ENCODE measurements around the gene C11orf91.
A peak's percentile ranks its signal among the peaks of the same experiment; 100 is the strongest.
"Not testable (repeated sequence)": the region's sequence is repeated elsewhere in the genome, so short reads cannot be mapped to it uniquely, and the experiment has no call there.

The C11orf91 gene

DNA sequence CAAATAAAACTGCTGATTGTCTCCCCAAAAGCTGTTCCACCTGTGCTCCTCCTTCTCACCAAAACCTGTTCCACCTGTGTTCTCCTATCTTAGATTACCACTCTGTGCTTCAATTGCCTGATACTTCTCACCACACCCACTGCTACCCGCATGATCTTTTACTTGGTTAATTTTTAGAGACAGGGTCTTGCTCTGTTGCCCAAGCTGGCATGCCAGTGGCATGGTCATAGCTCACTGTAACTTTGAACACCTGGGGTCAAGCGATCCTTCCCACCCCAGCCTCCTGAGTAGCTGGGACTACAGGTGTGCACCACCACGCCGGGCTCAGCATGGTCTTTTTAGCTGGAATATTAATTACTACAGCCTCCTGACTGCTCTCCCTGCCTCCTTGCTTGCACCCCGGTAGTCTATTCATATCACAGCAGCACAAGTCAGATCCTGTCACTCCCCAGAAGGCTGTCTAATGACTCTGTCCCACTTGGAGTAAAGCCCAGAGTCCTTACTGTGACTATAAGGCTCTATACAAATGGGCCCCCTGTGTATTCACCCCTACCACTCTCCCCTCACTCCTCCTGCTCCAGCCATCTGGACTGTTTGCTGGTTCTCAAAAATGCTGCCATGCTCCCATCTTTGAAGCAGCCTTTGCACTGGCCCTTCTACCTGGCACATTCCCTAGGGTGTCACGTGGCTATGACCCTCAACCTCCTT is 3.5 kb downstream of the C11orf91 start:
- ATAC-seq (no peak), DNase-seq (no peak)

DNA sequence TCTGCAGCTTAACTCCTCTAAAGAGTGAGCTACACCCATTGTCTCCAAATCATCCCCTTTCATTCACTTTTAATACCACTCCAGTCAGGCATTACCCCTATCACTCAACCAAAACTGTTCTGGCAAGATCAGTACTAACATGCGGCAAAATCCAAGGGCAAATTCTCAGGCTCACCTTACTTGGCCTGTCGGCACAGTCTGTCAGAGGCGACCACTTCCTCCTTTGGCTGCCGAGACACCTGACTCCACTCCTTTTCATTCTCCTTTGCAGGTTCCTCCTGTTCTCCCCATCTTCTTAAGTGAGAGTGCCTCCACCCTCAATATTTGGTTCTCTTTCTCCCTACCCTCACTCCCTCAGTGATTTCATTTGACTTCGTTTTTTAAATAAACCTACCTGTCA is 4.2 kb downstream of the C11orf91 start:
- ATAC-seq: no peak
- no peak for DNase-seq

DNA sequence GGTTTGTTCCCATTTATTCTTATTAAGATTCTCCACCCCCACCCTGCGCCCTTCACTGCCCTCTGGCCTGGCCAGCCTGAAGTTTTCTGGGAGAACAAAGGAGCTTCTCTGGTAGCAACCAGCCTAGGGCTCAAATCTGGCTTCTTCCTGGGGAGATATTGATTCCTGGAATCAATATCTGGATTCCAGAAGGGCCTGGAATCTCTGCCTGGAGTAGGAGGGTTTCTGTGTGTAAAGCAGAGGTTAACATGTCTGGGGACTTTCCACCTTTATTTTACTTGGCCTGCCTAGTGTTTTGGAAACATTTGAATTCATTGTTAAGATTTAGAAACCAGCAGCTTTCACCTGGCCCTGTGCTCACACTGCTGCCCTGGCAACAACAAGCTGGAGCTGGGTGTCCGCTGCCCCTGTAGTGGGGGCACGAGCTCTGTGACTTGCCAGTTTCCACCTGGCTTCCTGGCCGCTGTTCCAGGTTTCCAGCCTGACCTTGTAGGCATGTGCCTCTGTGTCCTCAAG is 5.5 kb downstream of the C11orf91 start:
- DNase-seq (no peak), ATAC-seq (no peak)

DNA sequence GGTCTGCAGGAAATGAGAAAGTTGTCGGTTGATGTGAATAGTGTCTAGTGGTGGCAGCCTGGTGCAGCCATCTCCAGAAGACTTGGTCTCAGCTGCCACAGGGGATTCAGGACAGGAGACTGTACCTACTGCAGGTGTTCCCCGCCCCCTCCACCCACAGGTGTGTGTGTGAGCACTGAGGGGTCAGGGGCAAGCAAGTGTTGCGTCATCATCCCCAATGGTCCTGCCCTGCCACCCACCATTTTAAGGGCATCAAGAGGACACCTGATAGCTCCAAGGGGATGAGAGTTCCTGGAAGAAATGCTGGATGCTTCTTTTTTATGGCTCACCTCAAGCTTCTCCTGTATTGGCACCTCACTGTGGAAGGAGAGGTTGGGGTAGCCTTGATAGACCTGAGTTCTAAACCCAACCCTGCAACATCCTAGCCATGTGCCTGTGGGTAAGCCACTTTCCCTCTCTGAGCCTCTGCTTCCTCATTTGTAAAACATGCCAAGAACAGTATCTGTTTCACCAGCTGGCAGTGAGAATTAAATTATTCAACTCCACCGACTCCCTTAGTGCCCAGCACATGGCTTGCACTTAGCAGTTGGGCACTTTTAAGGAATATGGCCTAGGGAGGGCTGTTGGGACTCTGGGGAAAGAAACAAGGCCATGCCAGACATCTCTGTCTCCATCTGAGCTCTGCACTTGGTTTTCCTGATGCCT is 6.1 kb downstream of the C11orf91 start:
- no peak for ATAC-seq

DNA sequence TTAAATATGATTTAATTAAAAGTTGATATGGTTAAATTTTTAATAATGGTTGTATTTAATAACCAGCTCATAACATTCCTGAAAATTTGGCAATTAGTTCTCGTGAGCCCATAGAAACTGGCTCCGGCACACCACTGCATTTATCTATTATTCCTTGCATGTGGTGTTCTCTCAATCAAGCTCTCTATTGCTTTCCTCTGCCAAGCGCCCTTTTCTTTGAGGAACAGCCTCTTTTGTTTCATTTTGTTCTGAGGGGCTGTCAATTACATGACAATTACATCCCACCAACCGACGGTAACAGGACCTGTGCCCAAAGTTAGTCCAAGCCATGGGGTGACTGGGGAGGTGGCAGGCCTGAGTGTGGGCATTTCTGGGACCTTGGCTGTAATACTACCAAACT is 8.1 kb downstream of the C11orf91 start:
- ATAC-seq: no peak
- DNase-seq: no peak

More for the DNA sequence above, 6.1 kb downstream of the C11orf91 start:
- no peak for DNase-seq

DNA sequence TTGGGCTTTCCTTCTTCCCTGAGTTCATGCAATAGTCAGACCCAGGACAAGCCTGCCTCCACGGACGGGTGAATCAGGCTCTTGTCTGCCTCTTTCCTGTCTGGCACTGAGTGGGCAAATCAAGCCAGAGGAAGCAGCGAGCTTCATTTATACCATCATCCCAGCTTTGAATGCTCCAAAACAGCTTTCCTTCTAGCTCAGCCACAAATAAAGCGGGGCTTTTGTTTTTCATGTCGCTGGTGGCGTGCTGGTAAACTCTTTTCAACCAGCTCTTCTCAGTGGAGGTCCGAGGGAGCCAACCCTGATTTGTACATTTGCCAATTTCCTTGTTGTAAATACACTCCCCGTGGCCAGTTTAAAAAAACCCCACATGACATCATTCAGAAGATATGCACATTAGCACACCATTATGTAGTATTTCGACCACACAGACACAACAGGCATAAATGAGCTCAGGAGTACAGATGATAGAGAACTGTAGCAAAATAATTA is 8.6 kb downstream of the C11orf91 start:
- DNase-seq: no peak
- no peak for ATAC-seq

DNA sequence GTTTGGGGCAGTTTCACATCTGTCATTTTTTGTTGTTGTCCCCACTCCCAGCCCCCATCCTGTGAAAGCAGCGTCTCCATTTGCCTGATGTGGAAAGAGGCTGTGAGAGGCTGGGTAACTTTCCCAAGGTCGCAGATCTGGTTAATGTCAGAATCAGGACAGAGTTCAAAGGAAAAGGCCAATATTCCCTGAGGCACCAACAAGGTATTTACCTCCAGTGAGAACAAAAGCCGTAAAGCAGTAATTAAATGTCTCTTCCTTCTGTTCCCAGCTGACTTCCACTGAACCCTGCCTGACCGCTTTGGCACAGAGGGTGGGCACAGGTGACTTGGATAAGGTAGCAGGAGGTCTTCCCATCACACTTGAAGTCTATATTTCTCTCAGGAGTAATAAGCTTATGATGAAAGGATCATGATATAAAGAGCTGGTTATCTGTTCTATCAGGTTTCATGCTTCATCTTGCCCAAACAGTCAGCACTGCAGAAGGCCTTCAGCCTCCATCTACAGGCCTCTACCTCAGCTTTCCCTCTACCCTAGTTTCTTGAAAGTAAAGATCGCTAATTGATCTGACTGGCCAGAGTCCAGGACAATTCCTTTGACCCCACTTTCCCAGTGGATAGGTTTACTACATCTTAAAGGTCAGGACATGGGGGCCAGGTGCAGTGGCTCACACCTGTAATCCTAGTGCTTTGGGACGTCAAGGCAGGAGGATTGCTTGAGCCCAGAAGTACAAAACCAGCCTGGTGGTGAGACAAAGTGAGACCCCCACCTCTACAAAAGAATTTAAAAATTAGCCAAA is 9.4 kb downstream of the C11orf91 start:
- ATAC-seq: no peak
- no peak for DNase-seq

DNA sequence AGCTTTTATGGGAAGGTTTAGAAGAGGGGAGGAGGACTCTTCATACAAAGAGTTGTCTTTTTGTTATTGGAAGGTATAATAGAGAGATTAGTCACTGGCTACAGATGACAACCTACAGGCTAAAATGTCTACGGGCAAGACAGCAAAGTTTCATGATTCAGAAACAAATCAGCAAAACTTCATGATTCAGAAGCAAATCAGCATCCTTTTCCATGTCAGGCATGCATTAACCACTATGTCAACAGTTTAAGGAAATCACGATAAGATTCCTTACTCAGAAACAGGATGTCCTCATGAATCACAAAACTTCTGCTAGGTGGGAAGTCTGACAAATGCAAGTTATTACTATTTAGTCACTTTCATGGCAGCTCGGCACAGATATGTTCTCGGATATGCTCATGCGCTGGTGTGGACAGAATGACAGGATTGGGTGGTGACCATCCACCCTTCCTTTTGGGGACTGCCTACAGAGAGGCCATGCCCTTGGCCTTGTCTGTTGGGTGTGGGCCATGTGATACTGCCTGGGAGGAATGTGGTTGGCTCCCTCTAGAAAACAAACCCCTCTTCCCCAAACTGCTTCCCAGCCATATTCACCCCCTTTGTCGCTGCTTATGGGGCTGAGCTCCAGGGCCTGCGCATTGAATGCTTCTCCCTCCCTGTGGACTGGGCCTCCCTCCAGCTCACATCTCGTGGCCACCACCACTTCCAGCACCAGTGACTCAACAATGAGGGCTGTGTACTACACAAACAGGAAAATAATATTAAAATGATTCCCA is 10.1 kb downstream of the C11orf91 start:
- DNase-seq: no peak
- ATAC-seq: no peak

DNA sequence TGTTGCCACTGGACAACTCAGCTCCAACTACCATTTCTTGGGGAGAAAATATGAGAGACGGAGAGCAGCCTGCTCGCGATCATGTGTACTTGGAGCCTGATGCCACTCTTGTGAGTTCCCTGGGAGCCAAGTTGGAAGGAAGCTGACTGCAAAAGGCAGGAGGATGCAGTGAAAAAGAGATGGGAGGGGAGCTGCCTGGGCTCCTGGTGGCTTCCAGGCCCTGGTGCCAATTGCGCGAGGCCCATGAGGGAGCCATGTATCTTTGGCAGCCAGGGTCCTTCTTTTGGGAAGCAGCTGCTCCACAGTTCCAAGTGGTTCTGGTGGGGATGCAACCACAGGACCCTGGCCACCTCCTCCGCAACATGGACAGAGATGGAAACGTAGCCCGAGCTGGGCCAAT is 11.1 kb downstream of the C11orf91 start:
- no peak for DNase-seq
- ATAC-seq: no peak

DNA sequence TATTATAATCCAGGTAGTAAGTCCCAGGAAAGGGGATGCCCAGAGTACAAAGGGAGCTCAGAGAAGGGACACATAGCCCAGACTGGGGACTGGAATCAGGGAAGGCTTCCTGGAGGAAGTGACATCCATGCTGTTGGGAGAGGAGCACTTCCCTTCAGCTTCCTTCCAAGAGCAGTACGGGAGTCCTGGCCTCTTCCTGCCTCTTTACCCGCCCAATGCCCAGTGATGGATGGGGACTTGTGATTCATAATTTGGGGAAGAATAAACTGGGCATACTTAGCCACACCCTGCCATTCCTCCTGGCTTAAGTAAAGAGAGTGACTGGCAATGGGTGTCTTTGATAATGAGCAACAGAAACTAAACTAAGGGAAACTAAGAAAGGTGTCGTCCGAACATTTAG is 11.5 kb downstream of the C11orf91 start:
- ATAC-seq (no peak), DNase-seq (no peak)

DNA sequence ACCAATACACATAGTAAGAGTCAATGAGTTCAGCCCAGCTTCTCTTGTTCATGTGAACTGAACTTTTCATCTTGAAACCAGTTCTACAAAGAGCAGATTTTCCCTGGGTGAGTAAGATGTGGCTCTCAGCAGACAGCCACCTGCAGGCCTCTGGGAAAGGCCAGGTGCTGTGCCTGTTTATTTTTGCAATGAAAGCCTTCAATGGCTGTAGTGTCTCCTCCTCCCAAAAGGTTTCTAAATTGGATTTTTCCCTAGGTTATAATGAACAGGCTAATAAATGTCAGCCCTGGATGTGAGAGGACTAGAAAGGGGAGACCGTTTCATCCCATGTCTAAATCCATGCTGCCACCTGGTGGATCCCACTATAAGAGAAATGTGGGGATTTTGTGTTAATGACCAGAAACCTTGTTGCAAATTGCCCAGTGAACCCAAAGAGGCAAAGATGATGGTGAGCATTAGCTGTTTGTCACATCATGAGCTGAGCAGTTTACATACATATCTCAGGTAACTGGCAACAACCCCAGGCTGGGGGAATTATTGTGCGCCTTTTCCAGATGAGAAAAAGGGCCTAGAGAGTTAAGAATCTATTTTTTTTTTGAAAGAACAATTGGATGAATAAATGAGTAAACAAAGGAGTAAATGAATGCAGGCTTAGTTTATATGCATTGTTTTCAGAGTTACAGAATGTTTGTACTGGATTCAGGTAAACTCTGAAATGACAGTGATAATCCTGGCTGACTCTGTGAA is 12.7 kb downstream of the C11orf91 start:
- ATAC-seq (no peak), DNase-seq (peak; percentile 24)

DNA sequence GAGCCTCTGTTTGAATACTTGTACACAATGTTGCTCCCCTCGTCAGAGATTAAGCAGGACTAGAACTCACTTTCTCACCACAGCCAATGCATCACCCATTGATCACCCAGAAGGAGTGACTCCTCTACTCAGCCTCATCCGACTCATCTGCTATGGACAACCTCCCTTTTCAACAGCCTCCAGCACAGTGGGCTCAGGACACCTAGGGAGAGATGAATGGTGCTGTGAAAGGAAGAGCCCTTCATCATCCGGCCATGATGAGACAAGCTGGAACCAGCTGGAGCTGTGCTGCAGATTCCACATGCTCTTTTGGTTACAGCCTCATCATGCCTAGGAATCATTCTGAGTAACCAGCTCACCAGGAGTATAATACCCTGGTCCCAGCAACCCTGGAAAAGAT is 15.5 kb downstream of the C11orf91 start:
- no peak for DNase-seq
- ATAC-seq: no peak

DNA sequence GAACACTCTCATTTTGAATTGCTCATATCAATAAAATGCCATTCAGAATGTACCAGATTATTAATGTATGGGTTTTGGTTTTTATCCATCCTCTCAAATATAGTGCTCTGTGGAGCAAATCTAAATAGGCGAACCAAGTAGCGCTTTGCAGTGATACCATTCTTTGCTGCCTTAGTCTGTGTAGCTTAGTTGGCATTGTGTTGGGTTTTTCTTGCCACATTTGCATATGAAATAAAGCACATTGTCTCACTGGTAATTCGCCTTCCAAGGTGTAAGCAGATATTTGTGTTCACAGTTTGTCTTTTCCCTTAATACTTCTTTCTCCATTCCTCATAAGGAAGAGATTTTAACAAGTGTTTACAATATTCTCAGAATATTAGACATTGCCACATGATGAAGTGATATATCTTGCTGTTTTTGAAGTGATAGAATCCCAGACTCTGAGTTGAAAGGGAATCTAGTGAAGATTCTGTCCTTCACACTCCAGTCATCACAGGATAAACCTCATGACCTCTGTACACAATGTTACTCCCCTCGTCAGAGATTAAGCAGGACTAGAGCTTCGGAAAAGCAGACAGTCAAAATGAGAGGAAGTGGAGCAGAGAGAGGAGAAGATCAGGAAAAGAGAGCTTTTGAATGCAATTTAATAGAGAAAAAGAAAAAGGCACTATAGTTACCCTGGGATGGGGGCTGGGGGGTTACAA is 16.5 kb downstream of the C11orf91 start:
- DNase-seq (no peak), ATAC-seq (no peak)

DNA sequence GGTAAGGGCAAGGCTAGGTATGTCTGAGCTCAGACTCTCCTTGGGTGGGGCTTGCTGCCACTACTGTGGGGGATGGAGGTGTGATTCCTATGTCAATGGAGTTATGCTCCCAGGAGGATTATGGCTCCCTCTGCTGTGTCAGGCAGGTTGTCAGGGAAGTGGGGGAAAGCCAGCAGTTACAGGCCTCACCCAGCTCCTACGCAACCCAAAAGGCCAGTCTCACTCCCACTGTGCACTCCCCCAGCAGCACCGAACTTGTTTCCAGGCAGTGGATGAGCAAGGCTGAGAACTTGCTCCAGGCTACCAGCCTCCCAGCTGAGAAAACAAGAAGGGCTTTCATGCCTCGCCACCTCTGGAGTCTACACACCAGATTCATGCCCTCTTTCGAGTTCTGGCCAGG is 18.2 kb downstream of the C11orf91 start:
- ATAC-seq: no peak

DNA sequence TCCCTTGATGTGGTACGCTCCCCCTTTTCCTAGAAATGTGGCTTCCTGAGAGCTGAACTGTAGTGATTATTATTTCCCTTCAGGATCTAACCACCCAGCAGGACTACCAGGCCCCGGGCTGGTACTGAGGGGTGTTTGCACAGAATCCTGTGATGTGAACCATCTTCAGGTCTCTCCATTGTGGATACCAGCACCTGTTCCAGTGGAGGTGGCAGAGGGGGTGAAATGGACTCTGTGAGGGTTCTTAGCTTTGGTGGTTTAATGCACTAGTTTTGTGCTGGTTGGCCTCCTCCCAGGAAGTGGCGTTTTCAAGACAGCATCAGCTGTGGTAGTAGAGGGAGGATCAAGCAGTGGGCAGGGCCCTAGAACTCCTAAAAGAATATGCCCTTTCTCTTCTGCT is 18.6 kb downstream of the C11orf91 start:
- no peak for DNase-seq
- ATAC-seq: no peak

More for the DNA sequence above, 18.2 kb downstream of the C11orf91 start:
- DNase-seq: no peak

DNA sequence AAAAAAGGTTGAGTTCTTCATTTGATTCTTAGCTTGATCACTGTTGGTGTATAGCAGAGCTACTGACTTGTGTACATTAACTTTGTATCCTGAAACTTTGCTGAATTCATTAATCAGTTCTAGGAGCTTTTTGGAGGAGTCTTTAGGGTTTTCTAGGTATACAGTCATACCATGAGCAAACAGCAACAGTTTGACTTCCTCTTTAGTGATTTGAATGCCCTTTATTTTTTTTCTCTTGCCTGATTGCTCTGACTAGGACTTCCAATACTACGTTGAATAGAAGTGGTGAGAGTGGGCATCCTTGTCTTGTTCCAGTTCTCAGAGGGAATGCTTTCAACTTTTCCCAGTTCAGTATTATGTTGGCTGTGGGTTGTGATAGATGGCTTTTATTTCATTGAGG is 22.0 kb downstream of the C11orf91 start:
- ATAC-seq, DNase-seq: not testable (repeated sequence)

DNA sequence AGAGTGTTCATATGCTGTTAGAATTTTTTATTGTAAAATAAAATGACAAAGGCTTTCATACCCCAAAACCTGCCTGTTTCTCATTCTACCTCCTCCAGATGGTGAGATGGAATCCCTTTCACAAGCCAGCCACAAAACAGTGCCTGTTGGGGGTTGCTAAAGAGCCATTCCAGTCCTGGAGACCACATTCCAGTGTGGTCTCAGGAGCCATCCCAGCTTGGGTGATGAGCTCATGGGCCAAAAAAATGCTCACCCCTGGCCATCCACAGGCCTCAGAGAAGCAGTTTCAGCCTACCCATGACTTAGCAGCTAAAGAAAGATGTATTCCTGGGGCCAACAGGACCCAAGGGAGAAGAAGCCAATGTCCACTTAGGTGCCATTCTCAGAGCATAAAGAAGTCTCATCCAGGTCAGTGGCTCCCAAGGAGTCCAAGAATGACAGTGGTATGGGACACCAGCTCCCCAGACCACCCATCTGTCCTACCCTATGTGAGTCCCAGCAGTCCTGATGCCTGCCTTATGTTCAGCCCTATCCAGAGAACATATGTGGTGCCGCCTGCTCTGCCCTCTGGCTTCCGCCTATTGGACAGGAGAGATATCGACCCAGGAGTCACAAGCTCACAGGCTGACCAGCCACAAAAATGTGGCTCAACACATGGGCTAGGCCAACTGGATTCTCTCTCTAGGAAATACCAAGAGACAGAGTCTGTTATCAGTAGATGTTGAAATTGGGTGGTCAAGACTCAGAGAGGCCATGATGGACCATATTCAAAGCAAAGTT is 26.4 kb downstream of the C11orf91 start:
- DNase-seq (no peak), ATAC-seq (no peak)

DNA sequence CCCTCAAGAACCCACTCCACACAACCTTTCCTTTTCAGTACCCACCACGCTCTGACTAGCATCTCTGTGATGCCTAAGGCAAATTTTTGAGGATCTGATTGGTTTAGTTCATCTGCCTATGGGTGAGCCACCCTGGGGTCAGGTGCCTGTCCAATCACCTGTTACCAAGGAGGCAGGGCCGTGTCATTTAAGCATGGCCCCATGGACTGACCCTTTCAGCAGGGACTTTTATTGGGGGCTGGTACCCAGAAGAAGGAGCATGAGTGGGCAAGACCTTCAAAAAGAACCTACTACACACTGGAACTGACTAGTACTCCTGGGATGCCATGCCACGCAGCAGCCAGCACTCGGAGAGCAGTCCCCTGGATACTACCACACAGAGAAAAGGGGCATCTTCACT is 28.4 kb downstream of the C11orf91 start:
- ATAC-seq: no peak
- DNase-seq: no peak

DNA sequence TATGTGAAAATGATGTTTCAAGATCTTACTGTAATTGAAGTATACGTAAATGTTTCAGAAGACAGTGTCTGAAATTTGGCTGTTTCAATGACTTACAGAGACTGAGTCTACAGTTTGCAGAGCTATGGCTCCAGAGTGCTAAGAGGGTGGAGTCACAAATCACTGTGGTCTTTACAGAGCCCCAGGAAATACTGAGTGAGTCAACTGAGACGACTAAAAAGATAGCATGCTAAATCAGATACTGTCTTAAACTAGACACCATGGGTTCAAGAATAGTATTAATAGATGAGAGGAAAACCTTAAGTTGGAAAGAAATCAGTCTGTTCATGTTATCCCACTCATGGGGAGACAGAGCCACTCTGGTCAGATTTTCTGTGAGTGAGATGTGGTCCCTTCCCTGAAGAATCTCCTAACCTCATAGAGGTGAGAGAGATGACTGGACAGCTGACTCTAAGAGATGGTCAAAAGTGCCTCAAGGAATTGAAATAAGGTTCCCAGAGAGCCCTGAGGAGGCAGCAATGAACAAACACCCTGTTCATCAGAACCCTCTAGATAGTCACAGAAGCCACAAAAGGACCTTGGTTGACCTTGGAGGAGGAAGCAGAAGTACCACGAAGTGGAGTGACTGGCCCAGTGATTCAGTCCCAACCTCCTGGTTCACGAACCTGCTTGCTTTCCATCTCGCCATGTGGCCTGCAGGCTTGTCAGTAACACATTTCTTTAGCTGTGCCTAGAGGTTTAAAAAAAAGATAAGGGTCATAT is 30.2 kb downstream of the C11orf91 start:
- DNase-seq (no peak), ATAC-seq (no peak)

All from stimulated activated naive CD8-positive, alpha-beta T cell treated with anti-CD3 and anti-CD28 coated beads, Interleukin-15, Interleukin-2, amounts not matched to agents 100 U/mL and 50 U/mL, for 24 hours (primary cell).